GM04503 (cell line): Measurements from ENCODE around the gene BOLA3.
"Not testable (repeated sequence)": the region's sequence is repeated elsewhere in the genome, so short reads cannot be mapped to it uniquely, and the experiment has no call there.

Source experiments
- DNase-seq: peaks from one replicate; pipeline ENCODE4 v3.0.0-alpha.2; 2012; ENCODE audit warnings: low read depth

The BOLA3 gene, protein sequence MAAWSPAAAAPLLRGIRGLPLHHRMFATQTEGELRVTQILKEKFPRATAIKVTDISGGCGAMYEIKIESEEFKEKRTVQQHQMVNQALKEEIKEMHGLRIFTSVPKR

DNA sequence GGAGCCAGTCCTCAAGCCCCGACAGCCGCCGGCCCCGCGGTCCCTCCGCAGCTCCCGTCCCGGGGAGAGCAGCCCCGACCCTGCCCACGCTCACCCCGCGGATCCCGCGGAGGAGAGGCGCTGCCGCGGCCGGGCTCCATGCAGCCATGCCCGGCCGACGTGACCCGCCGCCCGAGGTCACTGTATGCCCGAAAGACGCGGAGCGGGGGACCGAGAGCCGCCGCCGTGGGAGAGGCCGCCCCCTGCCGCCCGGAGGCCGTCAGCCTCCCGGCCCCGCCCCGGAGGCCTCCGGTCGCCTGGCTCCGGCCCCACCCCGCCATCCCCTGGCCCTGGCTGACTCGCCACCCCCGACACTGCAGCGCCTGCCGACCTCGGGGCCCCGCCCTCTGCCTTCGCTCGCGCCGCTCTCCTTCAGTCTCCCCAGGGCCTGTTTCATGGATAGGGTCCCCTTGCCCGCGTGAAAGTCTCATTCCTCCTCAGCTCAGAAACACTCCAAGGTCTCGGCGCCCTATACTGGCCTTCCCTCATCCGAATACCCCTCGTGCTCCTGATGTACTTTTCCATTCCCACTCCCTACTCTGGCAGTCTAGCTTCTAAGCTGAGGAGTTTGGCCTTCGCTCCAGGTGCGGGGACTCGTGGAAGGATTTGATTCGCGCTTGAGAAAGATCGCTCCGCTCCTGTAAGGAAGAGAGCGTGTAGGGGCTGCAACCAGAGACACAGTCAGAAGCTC is at the start of gene BOLA3:
Gene BOLA3 (minus strand): TSS at position 186 of the 730 bp plus-strand sequence. CDS start 38 bp downstream, at position 148.
- DNase-seq: peak; percentile 21

DNA sequence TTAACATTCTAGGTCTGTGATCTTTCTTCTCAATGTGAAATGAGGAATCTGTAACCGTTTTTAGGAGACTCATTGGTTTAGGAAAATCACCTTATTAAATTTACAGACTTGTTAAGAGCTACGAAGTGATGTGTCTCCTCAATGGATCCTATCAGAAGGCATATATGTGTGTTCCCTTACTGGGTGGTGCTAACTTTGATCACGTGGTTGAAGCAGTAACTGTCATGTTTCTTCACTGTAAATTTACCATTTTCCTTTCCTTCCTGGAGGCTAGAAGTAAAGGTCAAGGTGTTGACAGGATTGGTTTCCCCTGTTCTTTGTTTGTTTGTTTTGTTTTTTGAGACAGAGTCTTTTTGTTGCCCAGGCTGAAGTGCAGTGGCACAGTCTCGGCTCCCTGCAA is 49.3 kb upstream of the BOLA3 start:
- DNase-seq: no peak

DNA sequence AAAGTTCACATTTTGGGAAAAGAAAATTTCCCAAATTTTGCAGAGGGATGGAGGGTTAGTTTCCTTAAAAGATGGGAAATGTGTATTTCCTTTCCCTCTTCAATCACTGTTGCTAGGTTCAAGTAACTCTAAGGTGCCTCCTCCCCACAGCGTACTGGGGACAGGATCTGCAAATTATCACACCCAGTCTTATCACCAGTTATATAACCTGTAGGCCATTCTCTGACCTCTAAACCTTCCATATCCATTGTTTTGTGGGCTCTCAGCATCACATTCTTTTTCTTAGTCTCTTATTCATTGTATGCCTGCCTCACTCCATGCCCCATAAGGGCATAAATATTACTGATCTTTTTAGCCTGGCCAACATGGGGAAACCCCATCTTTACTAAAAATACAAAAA is 47.1 kb upstream of the BOLA3 start:
- DNase-seq: no peak

DNA sequence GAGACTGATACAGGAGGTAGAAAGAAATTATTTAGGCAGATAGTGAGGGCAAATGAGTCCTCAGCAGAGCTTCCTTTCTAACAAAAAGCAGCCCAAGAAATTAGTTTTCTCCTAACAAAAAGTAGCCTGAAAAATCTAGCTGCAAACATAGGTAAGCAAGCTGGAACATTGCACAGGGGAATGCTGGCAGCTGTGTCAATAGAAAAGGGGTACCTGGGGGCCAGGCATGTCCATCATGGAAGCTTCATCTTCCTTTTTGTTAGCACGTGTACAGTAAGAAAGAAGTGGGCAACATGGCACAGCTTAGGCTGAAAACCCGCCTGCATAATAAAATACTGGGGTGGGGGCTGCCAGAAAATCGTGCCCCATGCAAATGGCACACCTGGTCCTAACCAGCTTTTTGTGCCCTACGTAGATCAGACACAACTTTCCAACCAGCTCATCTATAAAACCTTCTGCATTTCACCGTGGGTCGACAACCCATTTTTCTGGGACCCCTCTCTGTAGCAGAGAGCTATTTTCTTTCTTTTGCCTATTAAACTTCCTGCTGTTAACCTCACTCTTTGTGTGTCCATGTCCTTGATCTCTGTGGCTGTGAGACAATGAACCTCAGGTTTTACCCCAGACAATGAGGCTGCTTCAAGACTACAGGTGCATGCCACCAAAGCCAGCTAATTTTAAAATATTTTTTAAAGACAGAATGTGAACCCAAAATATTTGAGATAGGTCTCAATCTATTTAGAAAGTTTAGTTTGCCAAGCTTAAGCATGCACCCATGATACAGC is 44.1 kb upstream of the BOLA3 start:
- DNase-seq: no peak

DNA sequence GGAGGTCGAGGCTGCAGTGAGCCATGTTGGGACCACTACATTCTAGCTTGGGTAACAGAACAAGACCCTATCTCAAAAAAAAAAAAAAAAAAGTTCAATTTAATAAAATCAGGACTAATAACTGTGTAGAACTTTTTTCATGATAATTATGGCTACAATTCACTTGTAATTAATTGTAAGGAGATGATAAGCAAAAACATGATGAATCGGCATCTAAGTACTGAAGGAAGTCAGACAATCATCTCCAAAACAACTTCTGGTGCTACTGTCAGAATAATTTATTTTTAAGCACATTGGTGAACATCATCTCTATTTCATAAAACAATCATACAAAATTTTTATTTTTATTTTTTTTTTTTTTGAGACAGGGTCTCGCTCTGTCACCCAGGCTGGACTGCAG is 41.0 kb upstream of the BOLA3 start:
- no peak for DNase-seq

DNA sequence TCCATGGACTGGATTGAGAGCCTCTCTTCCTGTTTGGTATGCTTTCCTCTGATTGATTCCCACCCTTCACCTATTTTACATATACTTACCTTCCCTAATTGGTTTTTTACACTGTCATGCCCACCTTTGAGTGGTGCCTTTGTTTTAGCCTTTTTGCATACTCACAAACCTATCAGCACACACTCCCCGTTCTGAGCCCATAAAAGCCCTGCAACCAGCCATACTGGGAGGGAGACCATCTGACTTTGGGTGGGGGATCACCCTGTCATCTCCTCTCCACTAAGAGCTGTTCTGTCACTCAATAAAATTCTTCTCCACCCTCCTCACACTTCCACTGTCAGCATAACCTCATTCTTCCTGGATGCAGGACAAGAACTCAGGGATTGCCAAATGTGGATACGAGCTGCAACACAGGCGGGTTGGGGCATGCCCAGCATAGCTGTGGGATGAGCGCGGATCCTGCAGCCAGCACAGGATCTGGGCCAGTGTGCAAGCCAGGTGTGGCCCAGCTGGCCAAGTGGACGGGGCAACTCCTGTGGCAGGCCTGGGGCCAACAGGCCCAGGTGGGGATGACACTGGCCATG is 40.4 kb upstream of the BOLA3 start:
- peak; percentile 65 for DNase-seq

DNA sequence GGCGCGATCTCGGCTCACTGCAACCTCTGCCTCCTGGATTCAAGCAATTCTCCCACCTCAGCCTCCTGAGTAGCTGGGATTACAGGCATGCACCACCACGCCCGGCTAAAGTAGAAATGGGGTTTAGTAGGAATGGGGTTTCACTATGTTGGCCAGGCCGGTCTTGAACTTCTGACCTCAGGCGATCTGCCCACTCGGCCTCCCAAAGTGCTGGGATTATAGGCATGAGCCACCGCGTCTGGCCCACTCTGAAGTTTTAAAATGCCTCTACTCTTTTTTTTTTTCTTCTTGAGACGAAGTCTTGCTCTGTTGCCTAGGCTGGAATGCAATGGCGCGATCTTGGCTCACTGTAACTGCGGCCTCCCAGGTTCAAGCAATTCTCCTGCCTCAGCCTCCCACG is 39.0 kb upstream of the BOLA3 start:
- DNase-seq: not testable (repeated sequence)

DNA sequence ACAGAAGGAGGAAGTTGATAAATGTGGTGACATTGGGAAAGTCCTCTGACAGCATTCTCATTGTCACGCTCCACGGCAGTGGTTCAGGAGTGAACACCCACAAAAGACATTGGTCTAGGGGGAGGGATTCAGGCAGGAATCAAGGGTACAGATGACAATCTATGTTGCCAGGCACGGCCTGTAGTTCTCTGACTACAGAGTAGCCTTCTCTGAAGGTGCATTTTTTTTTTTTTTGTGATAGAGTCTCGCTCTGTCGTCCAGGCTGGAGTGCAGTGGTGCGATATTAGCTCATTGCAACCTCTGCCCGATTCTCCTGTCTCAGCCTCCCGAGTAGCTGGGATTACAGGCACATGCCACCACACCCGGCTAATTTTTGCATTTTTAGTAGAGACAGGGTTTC is 38.3 kb upstream of the BOLA3 start:
- DNase-seq: no peak

DNA sequence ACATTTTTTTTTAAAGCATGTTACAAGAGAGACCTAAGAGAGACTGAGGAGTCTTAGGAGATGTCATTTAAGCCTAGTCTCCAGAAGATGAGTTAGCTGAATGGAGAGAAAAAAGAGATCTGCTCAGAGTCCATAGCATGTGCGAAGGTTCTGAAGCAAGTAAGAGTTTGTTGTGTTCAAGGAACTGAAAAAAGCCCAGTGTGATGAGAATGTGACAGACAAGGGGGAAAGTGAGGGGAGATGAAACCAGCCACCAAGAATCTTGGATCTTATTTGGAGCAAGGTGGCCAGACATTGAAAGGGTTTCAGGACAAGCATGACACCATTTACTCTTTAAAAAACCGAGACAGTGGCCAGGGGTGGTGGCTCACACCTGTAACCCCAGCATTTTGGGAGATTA is 36.2 kb upstream of the BOLA3 start:
- DNase-seq: no peak

DNA sequence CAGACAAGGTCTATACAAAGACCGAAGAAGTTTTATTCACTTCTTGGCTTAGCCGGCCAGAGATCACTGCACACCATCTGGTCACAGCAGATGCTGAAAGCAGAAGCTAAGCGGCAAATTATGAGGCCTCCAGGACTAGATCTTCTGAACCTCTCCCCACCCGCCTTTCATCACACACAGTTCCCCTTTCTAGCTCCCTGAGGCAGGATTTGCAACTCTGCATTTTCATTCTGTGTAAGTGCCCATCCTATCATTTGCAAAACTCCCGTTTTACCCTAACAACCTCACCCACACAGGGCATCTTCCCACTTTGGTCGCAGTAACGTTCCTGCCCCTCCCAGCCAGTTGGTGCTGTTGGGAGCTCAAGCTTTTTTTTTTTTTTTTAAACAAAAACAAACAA is 34.0 kb upstream of the BOLA3 start:
- no peak for DNase-seq

DNA sequence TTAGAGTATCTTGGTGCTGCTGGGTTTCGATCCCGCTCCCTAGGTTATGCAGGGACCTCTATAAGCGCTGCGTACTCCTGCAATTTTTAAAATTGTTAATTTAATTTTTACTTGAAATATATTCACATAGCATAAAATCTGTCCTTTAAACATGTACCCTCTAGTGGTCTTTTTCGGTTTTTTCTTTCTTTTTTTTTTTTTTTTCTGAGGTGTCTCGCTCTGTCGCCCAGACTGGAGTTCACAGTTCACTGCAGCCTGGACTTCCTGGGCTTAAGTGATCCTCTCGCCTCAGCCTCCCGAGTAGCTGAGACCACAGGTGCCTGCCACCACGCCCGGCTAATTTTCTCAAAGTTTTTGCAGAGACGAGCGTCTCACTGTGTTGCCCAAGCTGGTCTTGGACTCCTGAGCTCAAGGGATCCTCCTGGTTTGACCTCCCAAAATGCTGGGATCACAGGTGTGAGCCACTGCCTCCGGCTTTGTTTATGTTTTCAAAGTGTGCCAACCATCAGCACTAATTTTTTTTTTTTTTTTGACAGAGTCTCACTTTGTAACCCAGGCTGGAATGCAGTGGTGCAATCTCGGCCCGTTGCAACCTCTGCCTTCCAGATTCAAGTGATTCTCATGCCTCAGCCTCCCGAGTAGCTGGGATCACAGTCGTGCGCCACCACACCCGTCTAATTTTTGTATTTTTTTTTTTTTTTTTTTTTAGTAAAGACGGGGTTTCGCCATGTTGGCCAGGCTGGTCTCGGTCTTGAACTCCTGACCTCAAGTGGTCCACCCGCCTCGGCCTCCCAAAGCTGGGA is 31.6 kb upstream of the BOLA3 start:
- no peak for DNase-seq

DNA sequence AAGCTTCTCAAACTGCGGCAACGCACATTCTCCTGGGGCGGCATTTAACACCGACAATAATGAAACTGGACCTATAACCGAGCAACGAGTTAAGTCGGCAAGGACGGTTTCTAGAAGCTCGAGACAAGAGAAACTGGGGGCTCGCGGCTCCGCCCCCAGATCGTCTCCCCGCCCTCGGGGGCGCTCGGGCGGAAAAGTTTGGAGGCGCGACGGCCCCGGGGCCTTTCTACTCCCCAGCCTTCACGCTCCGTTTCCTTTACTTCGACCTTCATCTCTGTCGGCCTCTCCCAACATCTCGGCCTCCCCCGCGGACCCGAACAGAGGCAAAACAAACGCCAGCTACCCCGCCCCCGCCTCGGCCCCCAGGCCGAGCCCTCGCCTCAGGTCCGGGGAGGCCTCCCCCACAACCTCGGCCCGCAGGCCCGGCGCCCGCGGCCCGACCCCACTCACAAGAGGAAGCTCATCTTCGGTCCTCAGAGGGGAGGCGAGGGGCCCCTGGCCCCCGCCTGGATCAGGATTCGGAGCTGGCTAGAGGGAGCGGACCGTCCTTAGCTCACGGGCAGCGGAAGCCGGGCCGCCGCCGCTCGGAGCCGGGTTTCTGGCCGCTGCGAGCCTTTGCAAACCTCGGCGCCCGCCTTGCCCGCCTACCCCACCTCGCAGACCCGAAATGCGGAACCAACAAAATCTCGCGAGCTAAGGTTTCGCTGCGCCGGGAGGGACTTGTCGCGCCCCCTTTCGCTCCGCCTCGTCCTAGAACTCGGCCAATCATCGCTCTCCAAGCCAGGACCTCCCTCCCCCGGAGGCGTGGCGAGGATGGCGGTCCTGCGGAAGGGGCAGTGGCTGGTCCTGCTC is 30.7 kb upstream of the BOLA3 start, which contains the start of gene MOB1A:
Gene MOB1A (minus strand): TSS at position 669 of the 852 bp plus-strand sequence. CDS start 205 bp downstream, at position 464.
- DNase-seq: peak; percentile 88

DNA sequence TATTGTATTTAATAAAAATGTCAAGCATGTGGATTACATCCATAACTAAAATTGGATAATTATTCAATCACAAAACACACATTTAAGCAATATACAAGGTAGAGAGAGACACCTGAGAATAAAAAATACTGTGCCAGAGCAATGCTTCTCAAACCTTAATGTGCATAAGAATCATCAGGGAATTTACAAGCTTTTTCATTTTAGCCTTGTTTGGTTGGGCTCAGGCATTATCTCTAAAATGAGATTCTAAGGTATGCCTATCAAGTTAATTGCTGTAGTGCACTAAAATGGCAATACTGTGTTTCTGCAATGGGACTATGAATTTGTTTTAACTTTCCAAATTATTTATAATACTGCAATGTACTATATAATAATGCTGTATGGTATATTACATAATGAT is 30.0 kb upstream of the BOLA3 start:
- no peak for DNase-seq

DNA sequence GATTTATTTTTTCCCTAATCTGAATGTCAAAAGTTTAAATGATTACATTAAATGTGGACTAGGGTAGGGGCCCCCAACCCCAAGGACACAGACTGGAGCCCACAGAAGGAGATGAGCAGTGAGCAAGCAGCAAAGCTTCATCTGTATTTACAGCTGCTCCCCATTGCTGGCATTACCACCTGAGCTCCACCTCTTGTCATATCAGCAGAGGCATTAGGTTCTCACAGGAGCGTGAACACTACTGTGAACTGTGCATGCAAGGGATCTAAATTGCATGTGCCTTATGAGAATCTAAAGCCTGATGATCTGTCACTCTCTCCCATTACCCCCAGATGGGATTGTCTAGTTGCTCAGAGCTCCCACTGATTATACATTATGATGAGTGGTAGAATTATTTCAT is 27.2 kb upstream of the BOLA3 start:
- no peak for DNase-seq

DNA sequence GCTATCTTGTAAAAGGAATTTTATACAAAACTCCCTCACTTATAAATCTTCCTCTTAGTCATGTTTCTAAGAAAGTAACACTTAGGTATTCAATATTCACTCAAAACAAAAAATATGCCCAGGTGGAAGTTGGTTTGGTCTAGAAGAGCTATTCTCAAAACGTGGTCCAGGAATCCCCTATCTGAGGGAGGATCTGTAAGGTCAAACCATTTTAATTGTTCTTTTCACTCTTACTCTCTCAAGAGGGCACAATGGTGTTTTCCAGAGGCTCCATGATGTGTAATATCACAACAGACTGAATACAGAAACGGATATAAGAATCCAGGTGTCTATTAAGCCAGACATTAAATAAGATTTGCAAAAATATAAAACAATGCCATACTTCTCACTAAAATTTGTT is 21.0 kb upstream of the BOLA3 start:
- no peak for DNase-seq

DNA sequence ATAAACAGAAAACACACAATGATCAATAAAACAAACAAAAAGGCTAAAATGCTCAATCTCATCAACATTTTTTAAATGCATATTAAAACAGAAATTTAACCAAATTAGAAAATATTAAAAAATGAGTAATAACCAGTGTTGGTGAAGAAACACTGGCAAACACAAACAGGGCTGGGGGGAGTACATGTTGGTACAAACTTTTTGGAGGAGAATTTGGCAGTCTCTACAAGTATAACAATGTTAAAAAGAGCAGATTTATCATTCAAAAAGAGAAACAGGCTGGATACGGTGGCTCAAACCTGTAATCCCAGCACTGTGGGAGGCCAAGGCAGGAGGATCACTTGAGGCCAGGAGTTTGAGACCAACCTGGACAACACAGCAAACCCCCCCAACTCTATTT is 17.0 kb upstream of the BOLA3 start:
- DNase-seq: no peak

DNA sequence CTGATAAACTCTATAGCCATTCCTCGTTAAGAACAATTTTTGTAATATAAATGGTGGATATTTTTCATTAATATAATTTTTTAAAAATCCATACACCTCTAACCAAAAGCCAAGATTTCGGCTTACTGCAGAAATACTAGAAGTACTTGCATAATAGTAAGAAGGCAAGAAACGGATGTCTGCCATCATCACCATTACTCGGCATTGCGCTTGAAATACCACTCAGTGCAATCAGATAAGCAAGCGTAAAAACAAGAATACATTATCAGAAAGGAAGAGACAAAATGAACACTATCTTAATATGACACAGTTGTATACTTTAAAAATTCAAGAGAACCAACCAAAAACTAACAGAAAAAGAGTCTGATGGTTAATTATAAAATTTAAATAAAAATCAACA is 15.2 kb upstream of the BOLA3 start:
- no peak for DNase-seq

DNA sequence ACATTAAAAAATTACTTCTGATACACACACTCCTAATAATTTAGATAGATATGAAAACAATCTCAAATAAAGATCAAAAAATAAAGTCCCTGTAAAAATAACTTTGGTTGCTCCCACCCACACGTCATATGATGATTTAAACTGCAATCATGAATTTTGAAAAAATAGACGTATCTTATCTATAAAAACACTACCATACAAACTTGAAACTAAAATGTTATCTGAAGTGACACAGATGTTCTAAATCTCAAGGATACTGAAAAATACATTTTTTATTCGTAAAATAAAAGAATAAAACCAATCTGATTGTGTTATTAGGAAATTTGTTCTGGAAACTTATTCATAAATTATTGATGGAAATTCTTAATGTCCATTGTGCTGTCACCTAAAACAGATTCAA is 8.1 kb upstream of the BOLA3 start:
- DNase-seq: no peak

DNA sequence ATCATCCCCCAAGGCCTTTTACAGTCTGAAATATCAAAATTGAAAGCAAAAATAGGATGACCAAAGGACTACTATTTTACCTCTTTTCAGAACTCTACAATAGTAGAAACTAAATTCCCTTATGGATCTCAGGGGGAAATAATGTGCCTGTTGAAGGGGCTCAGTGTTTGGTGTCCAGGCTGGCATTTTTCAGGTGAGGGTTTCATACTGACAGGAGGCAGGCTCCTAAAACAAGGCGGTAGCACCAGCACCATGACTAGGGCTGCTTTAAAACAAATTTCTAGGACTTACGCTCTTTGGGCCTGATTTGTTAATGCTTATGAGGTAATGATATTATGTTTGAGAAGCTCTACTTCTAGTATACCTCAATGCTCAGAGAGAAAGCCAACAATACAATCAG is 5.2 kb upstream of the BOLA3 start:
- DNase-seq: no peak

DNA sequence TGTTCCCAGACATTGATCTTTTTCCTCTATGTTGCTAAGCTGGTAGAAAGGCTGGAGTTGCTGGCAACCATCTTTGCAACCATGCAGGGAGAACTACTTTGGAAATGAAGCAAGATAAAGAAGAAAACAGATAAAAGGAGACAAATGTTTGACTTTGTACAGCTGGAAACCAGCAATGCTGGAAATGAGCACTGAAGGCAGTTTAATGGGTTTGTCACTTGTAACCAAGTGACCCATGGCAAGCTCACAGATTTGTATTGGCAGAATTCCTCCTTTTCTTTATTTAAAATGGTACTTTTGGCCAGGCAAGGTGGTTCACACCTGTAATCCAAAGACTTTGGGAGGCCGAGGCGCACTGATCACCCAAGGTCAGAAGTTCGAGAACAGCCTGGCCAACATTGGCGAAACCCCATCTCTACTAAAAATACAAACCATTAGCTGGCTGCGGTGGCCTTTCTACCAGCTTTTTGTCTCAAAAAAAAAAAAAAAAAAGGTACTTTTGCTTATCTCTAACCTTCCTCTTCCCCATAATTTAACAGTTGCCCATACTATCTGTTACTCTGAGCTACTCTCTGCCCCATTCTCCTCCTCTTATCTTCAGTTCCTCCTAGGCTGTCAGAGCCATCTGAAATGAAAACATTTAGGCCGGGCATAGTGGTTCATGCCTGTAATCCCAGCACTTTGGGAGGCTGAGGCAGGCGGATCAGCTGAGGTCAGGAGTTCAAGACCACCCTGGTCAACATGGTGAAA is 2.0 kb upstream of the BOLA3 start:
- no peak for DNase-seq

DNA sequence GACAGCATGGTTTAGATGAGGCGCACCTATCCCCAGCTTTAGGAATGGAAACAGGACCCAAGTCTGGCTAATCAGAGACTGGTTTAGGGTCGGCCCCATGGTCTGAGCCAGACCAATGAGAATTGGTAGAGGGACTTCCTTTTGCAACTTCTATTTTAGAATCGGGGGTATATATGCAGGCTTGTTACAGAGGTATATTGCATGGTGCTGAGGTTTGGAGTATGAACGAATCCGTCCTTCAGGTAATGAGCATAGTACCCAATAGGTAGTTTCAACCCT is 1.5 kb upstream of the BOLA3 start:
- no peak for DNase-seq
